GM12873 (cell line): ENCODE results near the gene CIB4.

Experiments
- TF ChIP-seq, protein P1 (sequence below): IDR thresholded peaks from 2 replicates; pipeline ENCODE4 v1.5.1; 2012; ENCODE audit warnings: low read depth, mild to moderate bottlenecking, moderate library complexity, low read length, control low read depth; ENCODE audit not compliant: insufficient read depth; ENCODE audit errors: missing control alignments

The CIB4 gene

DNA sequence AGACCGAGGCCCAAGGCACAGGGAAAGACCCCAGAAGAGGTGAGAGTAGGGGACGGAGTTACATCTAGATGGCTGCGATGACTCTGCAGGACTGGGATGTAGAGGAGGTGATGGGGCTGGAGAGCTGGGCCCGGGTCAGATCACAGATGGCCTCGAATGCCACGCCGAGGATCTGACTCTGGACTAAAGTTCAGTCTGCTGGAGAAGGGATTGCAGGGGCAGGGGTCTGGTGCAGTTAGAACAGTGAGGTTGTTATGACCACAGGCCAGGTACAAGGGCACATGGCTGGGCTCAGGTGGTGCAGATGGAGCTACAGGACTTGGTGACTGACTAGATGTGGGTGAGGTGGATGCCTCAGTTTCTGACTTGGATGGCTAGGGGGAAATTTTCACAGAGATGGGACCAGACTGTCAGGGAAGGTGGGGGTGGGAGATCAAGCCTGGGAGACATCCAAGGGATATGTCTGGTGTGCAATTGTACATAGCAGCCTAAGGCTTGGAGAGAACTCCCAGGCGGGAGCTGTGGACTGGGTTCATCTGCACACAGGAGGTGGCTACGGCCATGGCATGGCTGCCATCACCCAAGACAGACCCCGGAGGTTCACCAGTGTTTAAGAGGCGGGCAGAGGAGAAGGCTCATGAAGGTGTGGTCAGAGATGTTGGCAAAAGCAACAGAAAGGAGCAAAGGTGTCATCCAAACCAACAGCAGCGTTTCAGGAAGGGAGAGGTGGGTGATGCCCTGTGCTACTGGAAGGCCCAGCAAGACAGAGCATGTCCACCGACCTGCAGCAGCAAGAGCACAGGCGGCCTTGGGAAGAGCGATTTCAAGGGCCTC lies 66.9 kb downstream of the CIB4 start:
- TF ChIP-seq, protein P1, sequence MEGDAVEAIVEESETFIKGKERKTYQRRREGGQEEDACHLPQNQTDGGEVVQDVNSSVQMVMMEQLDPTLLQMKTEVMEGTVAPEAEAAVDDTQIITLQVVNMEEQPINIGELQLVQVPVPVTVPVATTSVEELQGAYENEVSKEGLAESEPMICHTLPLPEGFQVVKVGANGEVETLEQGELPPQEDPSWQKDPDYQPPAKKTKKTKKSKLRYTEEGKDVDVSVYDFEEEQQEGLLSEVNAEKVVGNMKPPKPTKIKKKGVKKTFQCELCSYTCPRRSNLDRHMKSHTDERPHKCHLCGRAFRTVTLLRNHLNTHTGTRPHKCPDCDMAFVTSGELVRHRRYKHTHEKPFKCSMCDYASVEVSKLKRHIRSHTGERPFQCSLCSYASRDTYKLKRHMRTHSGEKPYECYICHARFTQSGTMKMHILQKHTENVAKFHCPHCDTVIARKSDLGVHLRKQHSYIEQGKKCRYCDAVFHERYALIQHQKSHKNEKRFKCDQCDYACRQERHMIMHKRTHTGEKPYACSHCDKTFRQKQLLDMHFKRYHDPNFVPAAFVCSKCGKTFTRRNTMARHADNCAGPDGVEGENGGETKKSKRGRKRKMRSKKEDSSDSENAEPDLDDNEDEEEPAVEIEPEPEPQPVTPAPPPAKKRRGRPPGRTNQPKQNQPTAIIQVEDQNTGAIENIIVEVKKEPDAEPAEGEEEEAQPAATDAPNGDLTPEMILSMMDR: no peak

DNA sequence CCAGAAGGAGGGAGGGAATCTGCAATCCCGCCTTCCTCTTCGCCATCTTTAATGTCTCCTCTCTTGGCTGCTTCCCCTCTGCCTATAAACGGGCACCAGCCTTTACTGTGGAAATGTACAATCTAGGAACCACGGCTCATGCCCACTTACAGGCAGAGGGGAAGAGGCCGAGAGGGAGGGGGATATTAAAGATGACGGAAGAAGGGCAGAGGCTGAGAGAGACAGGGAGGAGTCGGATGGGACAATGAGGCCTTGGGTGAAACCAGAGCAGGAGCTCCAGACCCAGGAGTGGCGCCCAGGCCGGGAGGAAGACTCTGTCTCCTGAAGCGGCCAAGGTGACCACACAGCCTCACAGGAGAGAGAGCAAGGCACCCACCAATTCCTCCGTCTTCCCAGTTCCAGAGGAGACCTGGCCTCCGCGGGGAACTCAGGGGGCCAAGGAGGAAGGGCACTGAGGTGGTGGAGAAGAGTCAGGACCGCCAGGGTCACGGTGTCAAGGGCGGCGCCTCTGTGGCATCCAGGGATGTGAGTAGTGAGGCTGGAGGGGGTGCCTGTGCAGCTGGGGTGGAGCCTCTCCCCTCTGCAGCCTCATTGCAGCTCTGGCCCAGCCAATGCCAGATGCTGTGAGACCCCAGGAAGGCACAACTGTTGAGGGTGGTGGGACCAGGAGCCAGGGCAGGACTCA lies 67.8 kb downstream of the CIB4 start:
- TF ChIP-seq, protein P1: no peak

DNA sequence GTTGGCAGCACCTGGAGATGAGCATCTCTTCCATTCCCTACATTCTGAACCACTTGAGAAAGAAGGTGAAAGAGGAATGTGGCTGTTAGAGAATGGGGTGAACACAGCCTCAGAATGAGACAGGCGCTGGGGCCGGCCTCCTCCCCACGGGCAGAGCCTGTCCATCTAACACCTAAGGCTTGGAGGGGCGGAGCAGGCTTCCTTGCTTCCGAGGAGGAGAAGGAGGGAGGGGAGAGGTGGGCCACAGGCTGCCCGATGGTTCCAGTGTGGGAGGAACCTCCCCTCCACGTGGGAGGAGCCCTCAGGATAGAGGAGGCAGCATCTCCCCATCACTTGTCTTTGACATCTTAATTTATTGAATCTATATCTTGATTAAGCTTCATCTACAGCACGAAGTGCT lies 68.6 kb downstream of the CIB4 start:
- TF ChIP-seq, protein P1: no peak

DNA sequence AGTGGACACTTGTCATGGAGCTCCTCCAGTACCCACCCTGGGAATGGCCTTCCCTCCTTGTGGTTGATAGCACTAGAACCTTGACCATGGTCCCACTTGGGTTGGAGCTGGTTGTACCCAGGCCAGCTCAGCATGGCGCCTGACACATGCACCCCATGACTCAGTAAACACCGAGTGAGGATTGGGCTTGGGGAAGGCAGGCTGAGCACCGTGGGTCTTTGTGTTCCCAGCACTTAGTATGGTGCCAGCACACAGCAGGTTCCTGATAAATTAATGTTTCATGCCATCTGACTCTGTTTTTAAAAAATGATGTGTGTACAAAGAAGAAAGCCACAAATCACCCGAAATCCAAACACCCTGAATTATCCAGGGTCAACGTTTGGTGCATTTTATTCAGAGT lies 69.8 kb downstream of the CIB4 start:
- TF ChIP-seq, protein P1: no peak

DNA sequence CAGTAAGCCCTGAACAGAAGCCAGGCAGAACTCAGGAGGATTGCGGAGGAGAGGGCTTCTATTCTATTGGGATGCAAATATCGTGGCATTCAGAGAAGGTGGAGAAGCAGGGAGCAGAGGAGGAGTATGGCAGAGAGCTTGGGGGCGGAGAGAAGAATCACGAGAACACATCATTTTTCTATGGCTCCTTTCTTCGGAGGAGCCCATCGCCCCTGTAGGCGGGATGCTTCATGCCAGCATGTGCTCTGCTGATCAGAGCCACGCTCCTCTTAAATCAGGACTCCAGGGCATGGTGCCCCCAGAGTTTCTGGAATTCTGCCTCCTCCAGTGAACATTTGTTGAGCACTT lies 71.1 kb downstream of the CIB4 start:
- TF ChIP-seq, protein P1: no peak

DNA sequence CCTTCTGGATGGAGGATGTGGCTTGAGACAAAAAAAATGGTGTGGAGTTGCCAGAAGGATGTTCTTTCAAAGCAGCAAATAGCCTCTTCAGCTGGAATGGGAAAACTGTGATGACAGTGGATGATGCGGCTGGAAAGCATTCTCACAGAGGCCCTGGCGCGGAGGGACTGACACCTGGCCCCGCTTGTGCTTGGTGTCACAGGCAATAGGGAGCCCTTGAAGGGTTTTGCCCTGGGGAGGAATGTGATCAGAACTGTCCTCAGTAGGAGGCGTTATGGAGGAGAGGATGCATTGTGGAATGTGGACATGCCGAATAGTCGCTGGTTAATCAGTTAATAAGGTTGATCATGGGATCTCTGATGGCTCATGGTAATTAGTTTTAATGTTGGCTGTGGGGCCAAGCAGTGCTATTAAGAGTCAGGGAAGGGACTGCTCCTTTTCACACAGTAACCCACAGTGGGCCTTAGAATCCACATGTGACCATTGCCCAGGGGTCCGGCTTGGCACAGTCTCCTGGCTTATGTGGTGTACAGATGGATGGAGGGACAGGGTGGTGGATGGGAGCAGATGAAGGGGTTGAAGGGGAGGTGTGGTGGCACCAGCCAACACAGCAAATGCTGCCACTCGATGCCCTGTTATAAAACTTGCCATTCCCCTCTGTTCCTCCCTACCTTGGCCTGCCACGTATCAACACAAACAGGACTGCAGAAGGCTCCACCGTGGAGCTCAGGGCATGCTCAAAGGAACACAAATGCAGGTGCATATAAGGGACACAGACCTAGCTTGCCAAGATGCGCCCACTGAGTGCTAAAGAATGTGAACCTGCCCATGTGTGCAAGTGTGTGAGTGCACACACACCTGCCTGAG lies 71.7 kb downstream of the CIB4 start:
- TF ChIP-seq, protein P1: no peak
